HEK293 (cell line): ENCODE results near the gene PGGHG.

Experiments used
- CTCF ChIP-seq: fragments of 450-650 bp; formaldehyde crosslinking; IDR thresholded peaks from 2 replicates; pipeline ENCODE4 v1.5.1; 2016; ENCODE audit warnings: missing biosample characterization, missing genetic modification characterization
- ZNF23 ChIP-seq: fragments of 450-650 bp; formaldehyde crosslinking; IDR thresholded peaks from 2 replicates; pipeline ENCODE4 v1.5.1; 2016; ENCODE audit warnings: missing biosample characterization, missing genetic modification characterization, borderline replicate concordance
- ZNF311 ChIP-seq: fragments of 450-650 bp; formaldehyde crosslinking; IDR thresholded peaks from 2 replicates; pipeline ENCODE4 v1.5.1; 2017; ENCODE audit warnings: missing biosample characterization, missing genetic modification characterization, borderline replicate concordance

GRCh38 chr11:337711-338110 is 48.8 kb downstream of the PGGHG start:
- no peak for TF ChIP-seq ZNF23 (tag by site-specific recombination)
- no peak for TF ChIP-seq CTCF (tag by site-specific recombination)
- TF ChIP-seq ZNF311 (tag by site-specific recombination): no peak
